Measurements from ENCODE around the gene LAMA3. TPM values are rescaled to one million over a fixed set of nuclear protein-coding genes. Genes with fewer than 3 reads are reported as not detected.

LAMA3 gene
- total and polyA plus RNA-seq, 2 experiments from 2014 or later = 3.9 to 4.9 TPM

GRCh38 chr18:23842305-23842704, 153.1 kb downstream of the LAMA3 start:
- Mint-ChIP-seq H3K36me3 (ENCODE audit: low read depth) (no peaks in the 10 kb centered on the region; the same call in 2 of the 3 replicates), H3K27me3 (ENCODE audit: insufficient read depth, low read depth, poor library complexity) (no peaks in the 10 kb centered on the region), H3K4me3 (no peak overlapping the region), H3K9me3 (no peaks in the 10 kb centered on the region), H3K4me1 (peaks cover 16% of the 10 kb centered on the region), H3K27ac (no peak overlapping the region)
- Histone ChIP-seq H3K4me3 (no peak overlapping the region), H3K79me2 (replicated peaks; ENCODE audit: insufficient read depth) (no peaks in the 10 kb centered on the region), H2AFZ (no peak overlapping the region), H3K27me3 (ENCODE audit: insufficient read depth) (no peaks in the 10 kb centered on the region), H3K9me2 (ENCODE audit: insufficient read depth) (no peaks in the 10 kb centered on the region; the same call in 1 of the 2 replicates), H3K4me1 (ENCODE audit: insufficient read depth) (peaks cover 12% of the 10 kb centered on the region), H3K27ac (ENCODE audit: low read depth) (no peak overlapping the region), H3K4me2 (no peak overlapping the region), H4K20me1 (replicated peaks; ENCODE audit: insufficient read depth) (no peaks in the 10 kb centered on the region), H3K36me3 (ENCODE audit: insufficient read depth) (no peaks in the 10 kb centered on the region), H3F3A (replicated peaks; ENCODE audit: low read depth) (no peaks in the 10 kb centered on the region)
- ATAC-seq = no peak
- TF ChIP-seq ZNF331 (CRISPR knock-in tag; IDR thresholded peaks at IDR 0.05; ENCODE audit: low read depth) = no peak
- TF ChIP-seq ZNF114 (CRISPR knock-in tag; IDR thresholded peaks at IDR 0.05) = no peak
- TF ChIP-seq CTCF (conservative IDR thresholded peaks at IDR 0.05; ENCODE audit: low read depth in 2 of 2) = no peak
- no peak for TF ChIP-seq REST (IDR thresholded peaks at IDR 0.05; ENCODE audit: unreplicated experiment)
- no peak for TF ChIP-seq ZNF462 (CRISPR knock-in tag; IDR thresholded peaks at IDR 0.05)
- TF ChIP-seq POLR2AphosphoS5 (IDR thresholded peaks at IDR 0.05; ENCODE audit: low read depth) = no peak
- no peak for TF ChIP-seq CREB1 (CRISPR knock-in tag; IDR thresholded peaks at IDR 0.05; ENCODE audit: low read depth)
- TF ChIP-seq JUNB (IDR thresholded peaks at IDR 0.05; ENCODE audit: unreplicated experiment) = no peak
- no peak for TF ChIP-seq EZH2phosphoT487 (IDR thresholded peaks at IDR 0.05; ENCODE audit: unreplicated experiment)
- no peak for TF ChIP-seq NANOG (IDR thresholded peaks at IDR 0.05; ENCODE audit: borderline replicate concordance)
- no peak for TF ChIP-seq ETS1 (IDR thresholded peaks at IDR 0.05)
- no peak for TF ChIP-seq EZH2 (IDR thresholded peaks at IDR 0.05; ENCODE audit: low read depth, unreplicated experiment)
- TF ChIP-seq STAT1 (IDR thresholded peaks at IDR 0.05; ENCODE audit: unreplicated experiment) = no peak
- no peak for DNase-seq (ENCODE audit: low spot score)
